Central memory CD8-positive, alpha-beta T cell (primary cell): ENCODE measurements around the gene FANCC.
"Not testable (repeated sequence)": the region's sequence is repeated elsewhere in the genome, so short reads cannot be mapped to it uniquely, and the experiment has no call there.

Experiments
- ATAC-seq: fragments of 150-1000 bp; cut with Tn5 transposase; replicated peaks from 2 replicates; pipeline ENCODE4 v1.10.0; 2022; ENCODE audit warnings: mild to moderate bottlenecking, moderate FRiP score, moderate number of reproducible peaks; ENCODE audit not compliant: poor library complexity, severe bottlenecking; ENCODE audit errors: extremely low read depth
- DNase-seq, 2 donors: peaks; one replicate each; pipeline ENCODE4 v3.0.0; 2021; ENCODE audit warnings: low spot score in 2 of 2
- H3K27ac Mint-ChIP-seq: one replicate; pipeline ENCODE4 v1.8.0; 2022; ENCODE audit warnings: low read depth, mild to moderate bottlenecking, moderate library complexity, mixed read lengths
- H3K27me3 Mint-ChIP-seq: one replicate; pipeline ENCODE4 v1.8.0; 2022; ENCODE audit warnings: mixed read lengths
- H3K36me3 Mint-ChIP-seq: one replicate; pipeline ENCODE4 v1.8.0; 2022; ENCODE audit warnings: mild to moderate bottlenecking, moderate library complexity, mixed read lengths; ENCODE audit not compliant: insufficient read depth
- H3K4me1 Mint-ChIP-seq: one replicate; pipeline ENCODE4 v1.8.0; 2022; ENCODE audit warnings: mixed read lengths
- H3K4me3 Mint-ChIP-seq: one replicate; pipeline ENCODE4 v1.8.0; 2022; ENCODE audit warnings: mild to moderate bottlenecking, moderate library complexity, mixed read lengths
- H3K9me3 Mint-ChIP-seq: one replicate; pipeline ENCODE4 v1.8.0; 2022; ENCODE audit warnings: mixed read lengths

FANCC gene

DNA sequence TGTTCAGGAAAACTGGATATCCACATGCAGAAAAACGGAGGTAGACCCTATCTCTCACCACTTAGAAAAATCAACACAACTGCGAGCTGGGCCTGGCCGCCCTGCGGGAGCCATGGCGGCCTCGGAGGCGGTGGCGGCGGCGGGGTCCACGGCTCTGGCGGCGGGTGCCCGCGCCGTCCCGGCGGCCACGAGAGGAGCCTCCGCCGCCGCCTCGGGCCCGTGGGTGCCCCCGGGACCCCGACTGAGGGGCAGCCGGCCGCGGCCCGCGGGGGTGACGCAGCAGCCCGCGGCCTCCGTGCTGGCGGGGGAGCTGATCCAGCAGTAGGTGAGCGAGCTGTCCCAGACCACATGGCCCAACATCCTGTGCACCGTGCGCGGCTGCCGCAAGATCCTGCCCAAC lies 25.3 kb downstream of the FANCC start:
- ATAC-seq (no peak), DNase-seq (no peak)
- Mint-ChIP-seq H3K27ac (no peak overlapping the region), H3K36me3 (no peaks in the 10 kb centered on the region), H3K27me3 (no peaks in the 10 kb centered on the region), H3K9me3 (no peaks in the 10 kb centered on the region), H3K4me1 (no peaks in the 10 kb centered on the region), H3K4me3 (no peak overlapping the region)

DNA sequence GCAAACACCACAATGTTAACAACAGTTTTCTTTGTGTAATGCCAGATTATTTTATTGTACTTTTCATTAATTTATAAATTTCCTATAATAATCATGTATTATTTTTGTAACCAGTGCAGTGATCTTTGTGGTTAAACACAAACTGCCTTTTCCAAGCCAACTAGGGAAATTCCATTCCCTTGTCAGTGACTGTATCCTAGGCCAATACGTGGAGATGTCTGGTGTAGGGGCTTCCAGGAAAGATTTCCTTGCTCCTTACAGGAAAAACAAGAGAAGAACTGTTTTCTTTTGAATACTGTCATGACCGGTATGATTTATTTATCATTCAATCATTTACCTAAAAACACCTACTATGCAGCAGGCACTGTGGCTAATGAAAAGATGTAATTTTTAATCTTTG lies 31.4 kb downstream of the FANCC start:
- H3K4me3 Mint-ChIP-seq, result no peak overlapping the region
- DNase-seq, result no peak
- H3K27ac Mint-ChIP-seq, result no peak overlapping the region
- no peaks in the 10 kb centered on the region for H3K36me3 Mint-ChIP-seq
- H3K4me1 Mint-ChIP-seq, result no peaks in the 10 kb centered on the region
- no peaks in the 10 kb centered on the region for H3K27me3 Mint-ChIP-seq
- peaks cover 2% of the 10 kb centered on the region for H3K9me3 Mint-ChIP-seq
- ATAC-seq, result no peak

DNA sequence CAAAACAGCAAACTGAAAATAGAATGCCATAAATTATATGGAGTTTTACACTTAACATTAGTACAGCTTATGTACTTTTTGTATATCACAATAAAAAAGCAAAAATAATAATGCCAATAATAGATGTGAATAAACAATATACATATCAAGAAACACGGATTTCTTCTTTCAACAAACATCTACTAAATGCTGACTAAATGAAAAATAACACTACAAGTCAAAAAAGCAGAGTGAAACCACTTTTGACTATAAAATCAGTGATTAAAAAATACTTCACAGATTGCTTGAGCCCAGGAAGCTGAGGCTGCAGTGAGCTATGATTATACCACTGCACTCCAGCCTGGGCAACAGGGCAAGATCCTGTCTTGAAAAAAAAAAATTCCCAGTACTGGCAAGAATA lies 32.2 kb downstream of the FANCC start:
- no peak for ATAC-seq
- Mint-ChIP-seq H3K27ac (no peak overlapping the region), H3K9me3 (peaks cover 9% of the 10 kb centered on the region), H3K4me3 (no peak overlapping the region), H3K27me3 (no peaks in the 10 kb centered on the region), H3K4me1 (no peaks in the 10 kb centered on the region), H3K36me3 (no peaks in the 10 kb centered on the region)
- no peak for DNase-seq

DNA sequence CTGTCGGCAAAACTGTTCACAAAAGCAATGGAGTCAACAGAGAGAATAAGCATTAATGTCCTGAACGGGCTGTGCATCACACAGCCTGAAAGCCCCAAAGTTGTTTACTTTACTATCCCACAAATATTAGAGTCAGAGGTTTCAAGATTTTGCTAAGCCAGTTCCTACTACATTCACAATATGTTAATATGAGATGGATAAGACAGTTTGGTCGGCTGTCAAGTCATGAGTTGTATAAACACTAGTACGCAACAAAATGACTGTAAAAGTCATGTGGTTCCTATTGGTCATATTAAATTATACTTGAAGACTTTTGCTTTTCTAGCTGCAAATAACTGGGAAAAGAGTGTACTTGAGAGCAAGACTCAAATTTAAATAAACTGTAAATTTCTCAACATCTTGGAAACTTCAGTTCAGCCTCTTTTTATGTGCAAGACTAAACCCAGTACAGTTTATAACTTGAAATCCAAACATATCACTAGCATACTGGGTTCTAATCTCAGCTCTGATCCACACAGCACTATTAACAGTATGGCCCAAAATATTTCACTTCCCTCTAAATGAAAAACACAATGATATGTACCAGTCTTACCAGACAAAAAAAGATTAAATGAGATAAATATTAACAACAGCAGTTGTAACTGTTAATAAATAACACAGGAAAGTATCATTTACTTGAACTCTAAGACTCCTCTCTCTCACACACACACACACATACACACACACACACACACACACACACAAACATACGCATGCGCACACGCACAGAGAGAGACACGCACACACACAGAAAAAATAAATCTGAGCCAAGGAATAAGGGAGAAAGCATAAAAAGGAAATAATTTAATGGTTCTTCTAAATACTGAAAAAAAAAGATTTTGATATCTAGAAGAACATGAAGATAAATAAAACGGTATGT lies 33.1 kb downstream of the FANCC start:
- DNase-seq, result no peak
- no peak for ATAC-seq
- no peaks in the 10 kb centered on the region for H3K4me1 Mint-ChIP-seq
- peaks cover 13% of the 10 kb centered on the region for H3K9me3 Mint-ChIP-seq
- no peak overlapping the region for H3K27ac Mint-ChIP-seq
- H3K36me3 Mint-ChIP-seq, result no peaks in the 10 kb centered on the region
- H3K4me3 Mint-ChIP-seq, result no peak overlapping the region
- no peaks in the 10 kb centered on the region for H3K27me3 Mint-ChIP-seq

DNA sequence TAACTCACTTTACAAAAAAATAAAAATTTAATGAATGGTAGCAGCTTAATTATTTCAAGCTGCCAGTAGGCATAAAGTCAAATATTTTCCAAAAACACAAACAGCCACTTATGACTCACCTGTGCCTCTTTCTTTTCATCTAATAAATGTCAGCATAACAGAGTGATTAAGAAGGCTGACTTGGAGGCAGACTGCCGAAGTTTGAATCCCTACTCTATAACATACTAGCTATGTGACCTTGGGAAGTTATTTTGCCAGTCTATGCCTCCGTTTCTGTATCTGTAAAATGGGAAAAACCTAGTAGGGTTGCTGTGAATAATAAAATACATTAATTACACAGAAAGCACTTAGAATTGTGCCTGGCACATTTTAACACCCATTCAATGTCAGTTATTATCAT lies 33.8 kb downstream of the FANCC start:
- Mint-ChIP-seq H3K4me1 (no peaks in the 10 kb centered on the region), H3K9me3 (peaks cover 13% of the 10 kb centered on the region), H3K27ac (no peak overlapping the region), H3K36me3 (no peaks in the 10 kb centered on the region), H3K4me3 (no peak overlapping the region), H3K27me3 (no peaks in the 10 kb centered on the region)
- ATAC-seq, result no peak
- DNase-seq, result no peak

DNA sequence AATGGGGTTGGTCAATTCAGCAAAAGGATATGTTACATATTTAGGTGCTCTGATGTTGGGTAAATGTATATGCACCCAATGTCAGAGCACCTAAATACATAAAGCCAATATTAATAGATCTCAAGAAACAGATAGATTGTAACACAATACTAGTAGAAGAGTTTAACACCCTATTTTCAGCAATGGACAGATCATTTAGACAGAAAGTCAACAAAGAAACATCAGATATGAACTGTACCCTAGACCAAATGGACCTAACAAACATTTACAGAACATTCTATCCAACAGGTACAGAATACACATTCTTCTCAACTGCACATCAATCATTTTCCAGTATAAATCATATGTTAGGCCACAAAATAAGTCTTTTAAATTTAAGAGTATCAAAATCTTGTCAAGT lies 35.2 kb downstream of the FANCC start:
- Mint-ChIP-seq H3K4me3 (no peak overlapping the region), H3K4me1 (no peaks in the 10 kb centered on the region), H3K27ac (no peak overlapping the region), H3K36me3 (no peaks in the 10 kb centered on the region), H3K9me3 (peaks cover 13% of the 10 kb centered on the region), H3K27me3 (no peaks in the 10 kb centered on the region)
- ATAC-seq, result no peak
- DNase-seq, result no peak

DNA sequence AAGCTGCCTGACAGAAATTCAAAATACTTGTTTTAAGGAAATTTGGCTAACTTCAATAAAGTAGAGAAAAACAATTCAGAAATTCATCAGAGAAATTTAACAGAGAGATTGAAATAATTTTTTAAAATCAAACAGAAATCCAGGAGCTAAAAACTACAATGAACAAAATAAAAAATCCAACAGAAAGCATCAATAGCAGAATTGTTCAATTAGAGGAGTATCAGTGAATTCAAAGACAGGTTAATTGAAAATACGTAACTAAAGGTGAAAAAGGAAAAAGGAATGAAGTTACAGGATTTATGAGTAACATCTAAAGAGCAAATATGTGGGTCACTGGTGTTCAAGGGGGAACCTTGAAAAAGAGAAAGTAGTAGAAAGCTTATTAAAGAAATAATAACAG lies 36.8 kb downstream of the FANCC start:
- Mint-ChIP-seq H3K4me1 (no peaks in the 10 kb centered on the region), H3K27me3 (no peaks in the 10 kb centered on the region), H3K4me3 (no peak overlapping the region), H3K9me3 (peaks cover 13% of the 10 kb centered on the region), H3K27ac (no peak overlapping the region), H3K36me3 (no peaks in the 10 kb centered on the region)
- ATAC-seq (no peak), DNase-seq (no peak)

DNA sequence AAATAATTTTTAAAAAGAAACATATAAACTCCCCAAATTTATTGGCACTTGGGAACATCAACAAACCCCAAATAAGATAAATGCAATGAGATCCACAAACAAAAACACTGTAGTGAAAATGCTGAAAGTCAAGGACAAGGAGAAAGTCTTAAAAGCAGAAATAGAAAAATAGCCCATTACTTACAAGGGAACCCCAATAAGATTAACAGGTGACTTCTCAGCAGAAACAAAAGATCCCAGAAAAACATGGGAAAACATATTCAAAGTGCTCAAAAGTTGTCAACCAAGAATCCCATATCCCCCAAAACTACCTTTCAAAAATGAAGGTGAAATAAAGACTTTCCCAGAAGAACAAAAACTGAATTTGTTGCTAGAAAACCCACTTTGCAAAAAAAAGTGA lies 40.0 kb downstream of the FANCC start:
- no peaks in the 10 kb centered on the region for H3K36me3 Mint-ChIP-seq

DNA sequence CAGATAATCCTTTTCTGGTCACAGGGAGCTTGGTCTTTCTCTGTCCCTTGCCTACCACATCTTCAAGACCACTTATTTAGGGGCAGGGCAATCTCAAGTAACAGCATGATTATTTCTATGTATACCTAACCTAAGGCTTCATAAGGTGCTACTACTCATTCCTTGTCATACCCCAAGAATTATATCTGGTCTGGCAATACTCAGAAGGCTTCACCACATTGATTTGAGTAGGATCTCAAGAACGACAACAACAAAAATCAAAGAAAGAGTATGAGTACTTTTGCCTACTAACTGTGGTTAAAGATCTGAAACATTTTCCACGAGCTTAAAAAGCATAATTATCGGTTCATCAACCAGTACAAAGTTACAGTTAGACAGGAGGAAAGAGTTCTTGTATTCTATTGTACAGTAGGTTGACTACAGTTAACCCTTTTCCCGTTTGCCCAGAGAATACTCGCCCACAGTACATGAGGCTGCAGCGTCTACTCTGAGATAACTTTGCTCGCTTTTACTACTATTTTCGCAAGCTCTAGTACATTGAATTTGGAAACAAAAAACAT lies 41.0 kb downstream of the FANCC start:
- Mint-ChIP-seq H3K4me3 (no peak overlapping the region), H3K36me3 (no peaks in the 10 kb centered on the region), H3K27ac (no peak overlapping the region), H3K9me3 (peaks cover 13% of the 10 kb centered on the region), H3K27me3 (no peaks in the 10 kb centered on the region), H3K4me1 (no peaks in the 10 kb centered on the region)
- no peak for DNase-seq
- ATAC-seq, result no peak

More for the DNA sequence above, 40.0 kb downstream of the FANCC start:
- H3K4me1 Mint-ChIP-seq, result no peaks in the 10 kb centered on the region
- H3K27me3 Mint-ChIP-seq, result no peaks in the 10 kb centered on the region
- ATAC-seq, result no peak
- H3K27ac Mint-ChIP-seq, result no peak overlapping the region
- no peak overlapping the region for H3K4me3 Mint-ChIP-seq
- H3K9me3 Mint-ChIP-seq, result peaks cover 13% of the 10 kb centered on the region
- no peak for DNase-seq

DNA sequence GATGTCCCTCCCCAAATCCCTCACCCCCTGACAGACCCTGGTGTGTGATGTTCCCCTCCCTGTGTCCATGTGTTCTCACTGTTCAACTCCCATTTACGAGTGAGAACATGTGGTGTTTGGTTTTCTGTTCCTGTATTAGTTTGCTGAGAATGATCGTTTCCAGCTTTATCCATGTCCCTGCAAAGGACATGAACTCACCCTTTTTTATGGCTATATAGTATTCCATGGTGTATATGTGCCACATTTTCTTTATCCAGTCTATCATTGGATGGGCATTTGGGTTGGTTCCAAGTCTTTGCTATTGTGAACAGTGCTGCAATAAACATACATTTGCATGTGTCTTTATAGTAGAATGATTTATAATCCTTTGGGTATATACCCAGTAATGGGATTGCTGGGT lies 43.3 kb downstream of the FANCC start:
- not testable (repeated sequence) for H3K36me3 Mint-ChIP-seq, H3K27ac Mint-ChIP-seq, H3K4me3 Mint-ChIP-seq, DNase-seq, H3K4me1 Mint-ChIP-seq, H3K9me3 Mint-ChIP-seq, ATAC-seq, H3K27me3 Mint-ChIP-seq

DNA sequence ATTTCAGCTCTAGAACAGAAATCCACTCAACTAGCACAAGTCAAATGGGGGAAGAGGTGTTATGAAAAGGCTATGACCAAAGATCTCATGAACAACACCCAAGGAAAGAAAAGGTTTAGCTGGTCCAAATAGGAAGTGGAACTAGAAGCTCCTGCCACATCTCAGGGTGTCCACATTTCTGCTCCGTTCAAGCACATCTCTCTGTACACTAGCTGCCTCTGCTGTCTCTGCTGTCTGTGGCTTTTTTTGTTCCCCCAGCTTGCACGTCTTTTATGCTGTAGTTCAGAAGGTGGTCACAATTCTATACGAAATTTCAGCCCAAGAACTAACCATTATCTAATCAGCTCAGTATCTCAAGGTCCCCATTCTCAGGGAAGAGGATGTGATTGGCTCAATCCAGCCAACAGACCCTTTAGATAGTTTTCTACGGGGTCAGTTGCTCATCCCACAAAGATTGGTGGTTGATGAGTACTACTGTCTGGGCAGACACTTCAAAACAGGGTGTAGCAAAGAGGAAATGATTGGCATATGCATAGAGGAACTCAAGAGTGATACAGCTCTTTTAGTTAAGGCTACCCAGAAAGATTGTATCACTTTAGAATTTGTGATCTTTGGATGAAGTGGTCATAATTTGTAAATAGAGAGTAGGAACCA lies 44.0 kb downstream of the FANCC start:
- H3K9me3 Mint-ChIP-seq, result no peaks in the 10 kb centered on the region
- ATAC-seq (no peak), DNase-seq (no peak)
- no peaks in the 10 kb centered on the region for H3K27me3 Mint-ChIP-seq
- no peak overlapping the region for H3K4me3 Mint-ChIP-seq
- H3K4me1 Mint-ChIP-seq, result no peaks in the 10 kb centered on the region
- H3K27ac Mint-ChIP-seq, result no peak overlapping the region
- no peaks in the 10 kb centered on the region for H3K36me3 Mint-ChIP-seq

DNA sequence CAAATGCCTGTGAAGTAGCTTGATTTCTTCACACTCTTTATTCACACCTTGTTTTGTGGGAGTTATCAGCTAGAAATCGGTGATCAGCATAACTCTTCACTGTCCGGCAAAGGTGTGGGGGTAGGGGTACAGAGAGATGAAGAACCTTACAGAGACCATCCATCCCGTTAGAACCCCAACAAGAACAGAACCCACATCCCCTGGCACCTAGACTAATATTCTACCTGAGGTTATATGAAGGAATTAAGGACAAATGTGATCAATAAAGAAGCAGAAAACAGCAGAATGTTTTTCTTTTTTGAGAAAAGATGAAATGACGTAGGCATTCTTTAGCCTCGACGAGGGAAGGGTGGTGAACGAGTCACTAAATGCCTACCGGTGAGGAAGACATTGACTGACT lies 44.7 kb downstream of the FANCC start:
- Mint-ChIP-seq H3K27ac (no peak overlapping the region), H3K9me3 (no peaks in the 10 kb centered on the region), H3K4me1 (no peaks in the 10 kb centered on the region), H3K27me3 (no peaks in the 10 kb centered on the region), H3K36me3 (no peaks in the 10 kb centered on the region), H3K4me3 (no peak overlapping the region)
- DNase-seq (no peak), ATAC-seq (no peak)

DNA sequence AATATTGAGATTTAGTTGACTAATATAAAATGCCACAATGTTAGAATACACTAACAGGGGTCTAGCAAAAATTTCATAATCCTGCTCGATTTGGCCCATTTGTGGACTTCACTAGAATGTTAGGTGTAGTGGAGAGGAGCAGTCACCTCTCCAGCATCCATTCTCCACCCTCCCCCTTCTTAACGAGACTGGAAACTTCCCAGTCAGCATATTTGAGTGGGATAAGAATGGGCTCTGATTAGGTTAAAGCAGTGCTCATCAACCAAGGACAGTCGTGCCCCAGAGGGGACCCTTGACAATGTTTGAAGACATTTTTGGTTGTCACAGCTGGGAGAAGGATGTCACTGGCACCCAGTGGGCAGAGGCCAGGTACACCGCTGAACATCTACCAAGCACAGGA lies 46.7 kb downstream of the FANCC start:
- ATAC-seq (no peak), DNase-seq (no peak)
- no peaks in the 10 kb centered on the region for H3K36me3 Mint-ChIP-seq
- no peaks in the 10 kb centered on the region for H3K9me3 Mint-ChIP-seq
- H3K27me3 Mint-ChIP-seq, result no peaks in the 10 kb centered on the region
- H3K4me3 Mint-ChIP-seq, result no peak overlapping the region
- H3K27ac Mint-ChIP-seq, result no peak overlapping the region
- peaks cover 6% of the 10 kb centered on the region for H3K4me1 Mint-ChIP-seq
